Mucosa of stomach (tissue), 1 donor: ENCODE results near the gene ETNK2.

ENCODE experiments used
- H3K27me3 ChIP-seq: one replicate; pipeline ENCODE4 v1.7.0; 2013; ENCODE audit warnings: mild to moderate bottlenecking, low read length; ENCODE audit not compliant: control insufficient read depth, insufficient read depth
- H3K36me3 ChIP-seq: one replicate; pipeline ENCODE4 v1.7.0; 2013; ENCODE audit warnings: low read length; ENCODE audit not compliant: control insufficient read depth, insufficient read depth
- H3K4me1 ChIP-seq: one replicate; pipeline ENCODE4 v1.7.0; 2013; ENCODE audit warnings: mild to moderate bottlenecking, low read length; ENCODE audit not compliant: control insufficient read depth, insufficient read depth
- H3K4me3 ChIP-seq: one replicate; pipeline ENCODE4 v1.7.0; 2013; ENCODE audit warnings: low read length
- H3K9ac ChIP-seq: one replicate; pipeline ENCODE4 v1.7.0; 2013; ENCODE audit warnings: mild to moderate bottlenecking, low read length, moderate library complexity
- H3K9me3 ChIP-seq: one replicate; pipeline ENCODE4 v1.7.0; 2013; ENCODE audit warnings: mild to moderate bottlenecking, low read length, moderate library complexity; ENCODE audit not compliant: control insufficient read depth
- donor health status: Pancreatic carcinoma.

Gene ETNK2

DNA sequence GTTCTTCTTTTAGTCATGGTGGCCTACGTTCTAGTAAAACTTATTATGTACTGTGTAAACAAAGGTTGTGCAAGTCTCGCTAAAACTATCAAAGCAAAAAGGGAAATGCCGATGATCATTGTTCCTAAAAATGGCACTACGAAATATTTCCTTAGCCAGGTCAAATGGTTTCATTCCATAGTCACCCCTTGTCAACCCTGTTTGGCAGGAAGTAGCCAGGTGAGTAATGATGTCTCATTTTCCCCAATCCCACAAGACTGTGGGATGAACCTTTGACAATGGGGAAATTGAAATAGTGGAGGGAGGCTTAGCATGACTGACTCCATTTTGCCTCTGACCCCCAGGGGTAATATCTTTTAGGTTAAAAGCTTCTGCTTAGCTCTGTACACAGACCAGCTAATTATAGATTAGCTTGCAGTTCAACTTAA, 19.9 kb upstream of the ETNK2 start:
- no peaks in the 10 kb centered on the region for H3K27me3 ChIP-seq
- no peaks in the 10 kb centered on the region for H3K4me1 ChIP-seq
- peaks cover 5% of the 10 kb centered on the region for H3K9me3 ChIP-seq
- no peak overlapping the region for H3K9ac ChIP-seq
- no peaks in the 10 kb centered on the region for H3K36me3 ChIP-seq
- H3K4me3 ChIP-seq = no peak overlapping the region

GRCh38 chr1:204170494-204171155, 18.8 kb upstream of the ETNK2 start:
- Histone ChIP-seq H3K4me1 (no peaks in the 10 kb centered on the region), H3K9me3 (peaks cover 5% of the 10 kb centered on the region), H3K4me3 (no peak overlapping the region), H3K27me3 (no peaks in the 10 kb centered on the region), H3K9ac (no peak overlapping the region), H3K36me3 (no peaks in the 10 kb centered on the region)

DNA sequence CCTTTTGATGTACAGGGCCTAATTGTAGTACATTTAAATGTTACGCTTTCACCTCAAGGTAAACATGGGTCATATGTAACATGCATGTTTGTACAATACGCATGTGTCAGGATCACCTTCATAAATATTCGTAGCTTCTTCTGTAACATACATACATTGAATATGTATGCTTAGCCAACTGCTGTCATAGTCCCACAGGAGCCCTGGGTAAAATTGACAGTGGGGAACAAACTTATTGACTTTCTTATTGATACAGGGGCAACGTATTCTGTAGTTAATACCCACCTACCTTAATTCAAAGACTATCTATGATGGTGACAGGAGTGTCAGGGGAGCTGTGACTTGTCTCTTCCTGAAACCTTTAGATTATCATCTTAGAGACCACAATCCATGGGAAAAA, 18.0 kb upstream of the ETNK2 start:
- no peaks in the 10 kb centered on the region for H3K27me3 ChIP-seq

GRCh38 chr1:204167730-204168129, 15.9 kb upstream of the ETNK2 start:
- H3K4me3 ChIP-seq = no peak overlapping the region
- no peaks in the 10 kb centered on the region for H3K36me3 ChIP-seq
- no peaks in the 10 kb centered on the region for H3K27me3 ChIP-seq
- H3K9ac ChIP-seq = no peak overlapping the region
- peaks cover 2% of the 10 kb centered on the region for H3K4me1 ChIP-seq
- H3K9me3 ChIP-seq = peaks cover 5% of the 10 kb centered on the region

More for the DNA sequence above, 18.0 kb upstream of the ETNK2 start:
- Histone ChIP-seq H3K9me3 (peaks cover 5% of the 10 kb centered on the region), H3K36me3 (no peaks in the 10 kb centered on the region), H3K4me3 (no peak overlapping the region), H3K9ac (no peak overlapping the region), H3K4me1 (no peaks in the 10 kb centered on the region)

DNA sequence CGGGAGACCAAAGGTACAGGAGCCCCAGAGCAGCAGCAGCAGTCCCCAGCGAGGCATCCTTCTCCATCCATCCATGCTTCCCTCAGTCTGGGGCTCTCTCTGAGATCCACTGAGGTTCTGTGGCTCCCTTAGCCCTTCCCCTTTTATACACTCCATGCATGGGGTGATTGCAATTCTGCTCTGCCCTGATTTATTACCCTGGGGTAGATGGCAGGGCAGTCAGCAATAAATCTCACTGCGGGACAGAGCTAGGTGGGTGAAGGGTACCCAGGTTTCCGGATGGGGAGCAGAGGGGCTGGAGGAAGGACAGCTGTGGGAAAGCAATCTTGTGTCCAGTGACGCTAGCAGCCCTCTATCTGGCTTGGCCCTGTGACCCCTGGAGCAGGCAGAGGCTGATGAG, 14.4 kb upstream of the ETNK2 start, which contains the start of gene REN:
Gene REN (minus strand): TSS at position 119 of the 400 bp plus-strand sequence. CDS start 44 bp downstream, at position 75.
- peaks cover 9% of the 10 kb centered on the region for H3K4me1 ChIP-seq
- no peaks in the 10 kb centered on the region for H3K36me3 ChIP-seq
- peaks cover 5% of the 10 kb centered on the region for H3K9me3 ChIP-seq
- no peak within 1 kb of the TSS for H3K9ac ChIP-seq
- H3K4me3 ChIP-seq = no peak within 1 kb of the TSS
- peaks cover 7% of the 10 kb centered on the region for H3K27me3 ChIP-seq

DNA sequence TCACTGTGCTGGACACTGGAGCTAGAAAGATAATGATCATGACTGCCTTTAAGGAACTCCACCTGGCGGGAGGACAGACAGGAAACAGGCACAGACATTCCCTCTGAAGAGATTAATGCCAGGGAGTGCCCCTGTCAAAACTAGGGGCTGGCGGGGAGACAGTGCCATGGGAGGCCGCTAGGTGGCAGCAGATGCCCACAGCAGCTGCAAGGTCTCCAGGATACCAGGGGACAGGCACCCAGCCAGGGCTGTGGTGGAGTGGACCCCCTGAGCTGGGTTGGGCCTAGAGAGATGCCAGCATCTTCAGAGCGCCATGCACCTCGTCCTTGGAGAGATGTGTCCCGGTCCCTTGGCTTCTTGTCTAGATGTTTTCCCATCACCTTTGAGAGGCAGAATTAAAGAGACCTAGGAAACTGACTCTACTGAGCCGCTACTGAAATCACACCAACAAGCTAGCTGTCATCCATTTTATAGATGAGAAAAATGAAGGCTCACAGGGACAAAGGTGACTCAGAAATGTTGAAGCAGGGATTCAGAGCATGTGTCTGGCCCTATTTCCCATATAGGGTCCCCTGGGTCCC, 10.7 kb upstream of the ETNK2 start:
- peaks cover 7% of the 10 kb centered on the region for H3K27me3 ChIP-seq
- H3K9me3 ChIP-seq = no peaks in the 10 kb centered on the region
- H3K4me1 ChIP-seq = peaks cover 9% of the 10 kb centered on the region
- no peaks in the 10 kb centered on the region for H3K36me3 ChIP-seq
- H3K4me3 ChIP-seq = no peak overlapping the region
- H3K9ac ChIP-seq = no peak overlapping the region

- peaks cover 7% of the 10 kb centered on the region for H3K27me3 ChIP-seq
- H3K4me3 ChIP-seq = no peak overlapping the region
- no peak overlapping the region for H3K9ac ChIP-seq
- no peaks in the 10 kb centered on the region for H3K9me3 ChIP-seq
- peaks cover 9% of the 10 kb centered on the region for H3K4me1 ChIP-seq
- H3K36me3 ChIP-seq = no peaks in the 10 kb centered on the region
Measured at GRCh38 chr1:204161609-204162493, 10.0 kb upstream of the ETNK2 start.

DNA sequence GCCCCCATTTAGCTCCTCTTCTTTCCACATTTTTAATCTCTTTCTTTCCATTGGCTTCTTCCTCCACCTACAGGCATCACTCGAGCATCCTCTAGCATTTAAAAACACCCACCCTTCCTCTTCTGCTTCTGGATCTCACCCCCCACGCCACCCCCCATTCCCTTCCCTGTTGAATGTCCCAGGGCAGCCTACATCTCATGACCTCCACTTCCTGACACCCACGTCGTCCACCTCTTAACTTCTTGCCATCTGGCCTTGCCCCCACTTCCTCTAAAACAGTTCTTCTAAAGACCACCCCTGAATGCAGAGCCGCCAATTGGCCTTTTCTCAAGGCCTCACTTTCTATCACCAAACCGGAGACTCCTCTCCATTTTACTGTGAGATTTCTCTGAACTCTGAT, 6.1 kb upstream of the ETNK2 start:
- Histone ChIP-seq H3K4me1 (peaks cover 9% of the 10 kb centered on the region), H3K9me3 (no peaks in the 10 kb centered on the region), H3K27me3 (peaks cover 10% of the 10 kb centered on the region)

DNA sequence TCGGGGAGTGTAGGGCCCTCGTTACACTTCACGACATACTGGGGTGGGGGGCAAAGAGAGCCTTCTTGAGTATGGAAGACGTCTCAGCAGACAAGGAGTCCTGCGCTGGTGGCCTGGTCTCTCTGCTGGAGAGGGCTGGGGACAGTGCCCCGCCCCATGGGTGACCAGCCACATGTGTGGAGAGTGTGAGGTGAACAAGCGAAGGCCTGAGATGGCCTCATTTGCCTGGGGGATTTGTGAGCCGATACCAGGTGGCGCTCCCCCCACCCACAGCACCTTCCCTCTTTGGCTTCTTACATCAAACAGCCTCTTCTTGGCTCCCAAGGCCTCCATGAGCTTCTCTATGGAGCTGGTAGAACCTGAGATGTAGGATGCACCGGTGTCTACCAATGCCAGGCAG, 4.0 kb upstream of the ETNK2 start:
- Histone ChIP-seq H3K4me3 (no peak overlapping the region), H3K9me3 (no peaks in the 10 kb centered on the region), H3K9ac (no peak overlapping the region), H3K4me1 (no peaks in the 10 kb centered on the region), H3K27me3 (peaks cover 17% of the 10 kb centered on the region), H3K36me3 (no peaks in the 10 kb centered on the region)

More for the DNA sequence above, 6.1 kb upstream of the ETNK2 start:
- no peak overlapping the region for H3K4me3 ChIP-seq
- no peak overlapping the region for H3K9ac ChIP-seq
- no peaks in the 10 kb centered on the region for H3K36me3 ChIP-seq

DNA sequence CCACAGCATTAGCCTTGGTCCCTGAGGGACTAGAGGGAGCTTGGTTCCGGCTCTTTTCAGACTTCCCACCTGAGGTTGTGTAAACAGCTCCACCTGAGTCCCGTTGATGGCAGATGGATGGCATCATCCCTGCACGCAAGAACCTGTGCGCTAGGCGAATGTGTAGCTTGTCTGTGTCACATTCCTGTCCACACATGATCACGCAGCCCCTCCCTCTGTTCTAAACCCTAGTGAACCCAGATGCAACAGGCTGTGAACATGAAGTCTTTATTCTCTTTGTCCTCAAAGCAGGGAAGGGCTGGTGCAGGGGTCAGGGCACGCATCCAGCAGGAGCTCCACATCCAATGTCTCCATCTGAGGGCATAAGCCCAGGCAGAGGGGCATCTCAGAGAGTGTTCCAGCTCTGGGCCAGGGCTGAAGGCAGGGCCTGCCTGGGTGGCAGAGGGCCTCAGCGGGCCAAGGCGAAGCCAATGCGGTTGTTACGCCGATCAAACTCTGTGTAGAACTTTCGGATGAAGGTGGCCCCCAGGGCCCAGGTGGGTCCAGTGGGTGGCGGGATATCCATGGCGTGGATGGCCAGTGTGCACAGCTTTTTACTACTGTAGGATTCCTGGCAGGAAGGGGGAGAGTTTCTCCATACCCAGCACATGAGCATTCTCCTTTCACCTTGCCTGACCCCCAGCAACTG, 2.9 kb upstream of the ETNK2 start:
- Histone ChIP-seq H3K9ac (no peak overlapping the region), H3K27me3 (peaks cover 17% of the 10 kb centered on the region), H3K4me3 (no peak overlapping the region), H3K9me3 (no peaks in the 10 kb centered on the region), H3K4me1 (no peaks in the 10 kb centered on the region), H3K36me3 (no peaks in the 10 kb centered on the region)

DNA sequence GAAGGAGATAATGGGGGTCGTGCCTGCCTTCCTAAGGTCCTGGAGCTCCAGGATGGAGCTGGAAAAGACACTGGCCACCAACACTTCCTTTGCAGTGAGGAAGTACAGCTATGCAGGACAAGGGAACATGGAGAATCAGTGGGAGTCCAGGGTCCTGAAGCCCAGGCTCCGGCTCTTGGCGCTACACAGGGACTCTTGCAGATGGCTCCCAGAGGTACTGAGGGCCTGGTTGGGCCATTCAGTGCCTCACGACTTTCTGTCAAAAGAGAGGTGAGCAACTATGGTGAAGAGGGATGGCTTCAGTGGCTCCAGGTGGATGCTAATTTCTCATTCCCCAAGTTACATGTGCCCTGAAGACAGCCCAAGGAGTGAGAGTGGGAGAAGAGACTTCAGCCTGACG, 1.8 kb upstream of the ETNK2 start:
- Histone ChIP-seq H3K36me3 (no peaks in the 10 kb centered on the region), H3K9me3 (no peaks in the 10 kb centered on the region), H3K4me3 (no peak overlapping the region), H3K27me3 (peaks cover 17% of the 10 kb centered on the region), H3K4me1 (no peaks in the 10 kb centered on the region), H3K9ac (no peak overlapping the region)
